Measurements from ENCODE around the gene ZNF296. TPM values are rescaled to one million over a fixed set of nuclear protein-coding genes. Genes with fewer than 3 reads are reported as not detected.
A peak's percentile ranks its signal among the peaks of the same experiment; 100 is the strongest.

Gene ZNF296
- total and polyA plus RNA-seq, 7 experiments from 2014 or later = 0.57 to 3.6 (median 1.2) TPM

- no peaks in the 10 kb centered on the region for H3K4me1 Mint-ChIP-seq
- POLR2A ChIA-PET = interaction anchor here (1.2 kb wide), 1 partner anchor 12 kb away, joined by 5 read pairs; the partner anchor contains the start of gene CLASRP
- no peaks in the 10 kb centered on the region for H3K9me3 Mint-ChIP-seq
- Histone ChIP-seq H3K9me3 (ENCODE audit: control insufficient read depth in 2 of 3, low read length in 3 of 3) (no peaks in the 10 kb centered on the region), H3K4me1 (ENCODE audit: control insufficient read depth in 2 of 2, insufficient read depth in 2 of 2, low read length in 2 of 2) (no peaks in the 10 kb centered on the region), H3K27ac (ENCODE audit: low read depth, low read length) (no peak overlapping the region), H3K27me3 (ENCODE audit: control insufficient read depth in 2 of 2, insufficient read depth in 2 of 2, low read length in 2 of 2) (no peaks in the 10 kb centered on the region), H3K36me3 (ENCODE audit: control insufficient read depth in 2 of 3, insufficient read depth in 3 of 3, low read length in 3 of 3) (peaks cover 4 to 53% (median 11%) of the 10 kb centered on the region in 3 experiments), H3K4me3 (ENCODE audit: low read length) (no peak overlapping the region)
- ATAC-seq = no peak
- no peak for DNase-seq
- peaks cover 0 to 35% (median 11%) of the 10 kb centered on the region in 5 donors for H3K36me3 Mint-ChIP-seq
- CTCF ChIA-PET = interaction anchor here (1.2 kb wide), 1 partner anchor 9 kb away, joined by 4 read pairs; no protein-coding TSS in a partner anchor
- H3K27me3 Mint-ChIP-seq = no peaks in the 10 kb centered on the region
- intact Hi-C loops (cut with micrococcal nuclease) = no loop called here
- H3K27ac Mint-ChIP-seq = peak overlapping the region in 2 of 9 donors; percentile 9 to 56
- H3K4me3 Mint-ChIP-seq = no peak overlapping the region
These were observed 48.9 kb downstream of the ZNF296 start for GRCh38 chr19:45027371-45027770.

DNA sequence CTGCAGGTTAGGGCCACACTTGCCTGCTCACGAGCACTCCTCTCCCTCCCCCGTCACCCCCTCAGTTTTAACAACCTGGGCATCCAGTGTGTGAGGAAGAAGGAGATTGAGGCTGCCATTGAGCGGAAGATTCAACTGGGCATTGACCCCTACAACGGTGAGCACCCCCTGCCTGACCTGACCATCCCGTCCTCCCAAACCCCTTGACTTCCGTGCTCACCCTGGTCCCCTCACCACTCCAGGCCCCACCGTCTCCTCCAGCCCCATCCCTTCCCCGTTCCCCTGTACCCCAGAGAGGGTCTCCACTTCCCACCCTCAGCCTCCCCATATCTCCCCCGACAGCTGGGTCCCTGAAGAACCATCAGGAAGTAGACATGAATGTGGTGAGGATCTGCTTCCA lies 51.0 kb downstream of the ZNF296 start:
- POLR2A ChIA-PET = interaction anchor here (1.0 kb wide), 1 partner anchor 22 kb away, joined by 3 read pairs; no protein-coding TSS in a partner anchor
- ATAC-seq (no peak), DNase-seq (no peak)
- H3K4me3 Mint-ChIP-seq = no peak overlapping the region
- CTCF ChIA-PET = interaction anchor here (1.2 kb wide), 1 partner anchor 34 kb away, joined by 3 read pairs; no protein-coding TSS in a partner anchor
- H3K27me3 ChIP-seq (ENCODE audit: control insufficient read depth in 2 of 2, insufficient read depth in 2 of 2, low read length in 2 of 2) = no peaks in the 10 kb centered on the region
- intact Hi-C loops (cut with micrococcal nuclease) = no loop called here
- H3K36me3 ChIP-seq (ENCODE audit: control insufficient read depth in 2 of 3, insufficient read depth in 3 of 3, low read length in 3 of 3) = peaks cover 0 to 42% (median 5%) of the 10 kb centered on the region in 3 experiments
- no peaks in the 10 kb centered on the region for H3K9me3 ChIP-seq (ENCODE audit: control insufficient read depth in 2 of 3, low read length in 3 of 3)
- H3K9me3 Mint-ChIP-seq = no peaks in the 10 kb centered on the region
- H3K27me3 Mint-ChIP-seq = no peaks in the 10 kb centered on the region
- H3K27ac ChIP-seq (ENCODE audit: low read depth, low read length) = no peak overlapping the region
- no peak overlapping the region for H3K4me3 ChIP-seq (ENCODE audit: low read length)
- no peaks in the 10 kb centered on the region for H3K4me1 ChIP-seq (ENCODE audit: control insufficient read depth in 2 of 2, insufficient read depth in 2 of 2, low read length in 2 of 2)
- H3K36me3 Mint-ChIP-seq = peaks cover 0 to 22% (median 8%) of the 10 kb centered on the region in 5 donors
- H3K27ac Mint-ChIP-seq = no peak overlapping the region
- H3K4me1 Mint-ChIP-seq = no peaks in the 10 kb centered on the region

DNA sequence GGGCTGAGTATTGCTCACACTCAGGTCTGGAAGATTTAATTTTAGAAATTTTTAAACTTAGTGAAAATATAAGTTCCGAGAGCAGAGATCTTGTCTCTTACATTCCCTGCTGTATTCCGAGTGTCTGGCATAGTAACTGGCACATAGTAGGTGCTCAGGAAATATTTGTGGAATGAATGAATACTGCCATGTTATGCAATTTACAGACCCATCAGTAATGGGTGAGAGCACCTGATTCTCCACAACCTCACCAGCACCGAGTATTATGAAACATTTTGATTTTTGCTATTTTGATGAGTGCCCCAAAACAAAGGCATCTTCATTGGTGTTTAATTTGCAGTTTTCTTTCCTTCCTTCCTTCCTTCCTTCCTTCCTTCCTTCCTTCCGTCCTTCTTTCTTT lies 53.2 kb downstream of the ZNF296 start:
- Histone ChIP-seq H3K9me3 (ENCODE audit: control insufficient read depth in 2 of 3, low read length in 3 of 3) (no peaks in the 10 kb centered on the region), H3K27me3 (ENCODE audit: control insufficient read depth in 2 of 2, insufficient read depth in 2 of 2, low read length in 2 of 2) (no peaks in the 10 kb centered on the region), H3K36me3 (ENCODE audit: control insufficient read depth in 2 of 3, insufficient read depth in 3 of 3, low read length in 3 of 3) (peaks cover 0 to 29% (median 0%) of the 10 kb centered on the region in 3 experiments), H3K27ac (ENCODE audit: low read depth, low read length) (no peak overlapping the region), H3K4me1 (ENCODE audit: control insufficient read depth in 2 of 2, insufficient read depth in 2 of 2, low read length in 2 of 2) (no peaks in the 10 kb centered on the region), H3K4me3 (ENCODE audit: low read length) (no peak overlapping the region)
- POLR2A ChIA-PET = no interaction called here
- Mint-ChIP-seq H3K4me1 (no peaks in the 10 kb centered on the region), H3K36me3 (peaks cover 4 to 21% (median 12%) of the 10 kb centered on the region in 5 donors), H3K27me3 (no peaks in the 10 kb centered on the region), H3K9me3 (no peaks in the 10 kb centered on the region), H3K4me3 (no peak overlapping the region), H3K27ac (peak overlapping the region in 2 of 9 donors; percentile 42 to 48)
- DNase-seq (no peak), ATAC-seq (no peak)
- intact Hi-C loops (cut with micrococcal nuclease) = no loop called here
- CTCF ChIA-PET = no interaction called here

- POLR2A ChIA-PET = no interaction called here
- no peaks in the 10 kb centered on the region for H3K9me3 Mint-ChIP-seq
- peaks cover 4 to 16% (median 8%) of the 10 kb centered on the region in 5 donors for H3K36me3 Mint-ChIP-seq
- no peak overlapping the region for H3K4me3 ChIP-seq (ENCODE audit: low read length)
- H3K27me3 ChIP-seq (ENCODE audit: control insufficient read depth in 2 of 2, insufficient read depth in 2 of 2, low read length in 2 of 2) = no peaks in the 10 kb centered on the region
- ATAC-seq (peak; percentile 19), DNase-seq (no peak)
- no peak overlapping the region for H3K4me3 Mint-ChIP-seq
- H3K4me1 Mint-ChIP-seq = peaks cover 0 to 2% (median 0%) of the 10 kb centered on the region in 7 donors
- H3K4me1 ChIP-seq (ENCODE audit: control insufficient read depth in 2 of 2, insufficient read depth in 2 of 2, low read length in 2 of 2) = peaks cover 0 to 4% of the 10 kb centered on the region in 2 donors
- peaks cover 0 to 21% (median 0%) of the 10 kb centered on the region in 3 experiments for H3K36me3 ChIP-seq (ENCODE audit: control insufficient read depth in 2 of 3, insufficient read depth in 3 of 3, low read length in 3 of 3)
- intact Hi-C loops (cut with micrococcal nuclease) = no loop called here
- peak overlapping the region in 2 of 9 donors; percentile 25 to 45 for H3K27ac Mint-ChIP-seq
- H3K9me3 ChIP-seq (ENCODE audit: control insufficient read depth in 2 of 3, low read length in 3 of 3) = no peaks in the 10 kb centered on the region
- no peak overlapping the region for H3K27ac ChIP-seq (ENCODE audit: low read depth, low read length)
- no peaks in the 10 kb centered on the region for H3K27me3 Mint-ChIP-seq
- CTCF ChIA-PET = no interaction called here
These were observed 54.3 kb downstream of the ZNF296 start for GRCh38 chr19:45021971-45022370.

Other genes starting within 250 kb of the ZNF296 start
- 1 to 10 TPM in 3 of 5 experiments, under 1 TPM in 2; 0.17 to 9.2 (median 1.2) TPM for gene NECTIN2, start 230.2 kb downstream of the ZNF296 start, total RNA-seq
- gene NECTIN2, start 230.2 kb downstream of the ZNF296 start, polyA plus RNA-seq = under 1 TPM in 1 of 2 donors, not detected in 1; 0.16 TPM
- 10 to 100 TPM; 26.3 to 73.3 (median 37.5) TPM for gene TOMM40, start 185.2 kb downstream of the ZNF296 start, total RNA-seq
- gene TOMM40, start 185.2 kb downstream of the ZNF296 start, polyA plus RNA-seq = 10 to 100 TPM; 26.5 to 44.8 TPM
- gene APOE, start 170.7 kb downstream of the ZNF296 start, total RNA-seq = 1 to 10 TPM in 4 of 5 experiments, under 1 TPM in 1; 0.41 to 7.9 (median 4.0) TPM
- not detected for gene APOE, start 170.7 kb downstream of the ZNF296 start, polyA plus RNA-seq
- gene APOC1, start 161.9 kb downstream of the ZNF296 start, total RNA-seq = 1 to 10 TPM in 2 of 5 experiments, not detected in 3; 1.7 to 5.2 TPM
- gene APOC1, start 161.9 kb downstream of the ZNF296 start, polyA plus RNA-seq = not detected
- not detected for gene APOC4, start 134.2 kb downstream of the ZNF296 start, total RNA-seq
- gene APOC4, start 134.2 kb downstream of the ZNF296 start, polyA plus RNA-seq = not detected
- gene APOC2, start 130.4 kb downstream of the ZNF296 start, total RNA-seq = 1 to 10 TPM in 1 of 5 experiments, not detected in 4; 1.7 TPM
- not detected for gene APOC2, start 130.4 kb downstream of the ZNF296 start, polyA plus RNA-seq
- gene CLPTM1, start 121.1 kb downstream of the ZNF296 start, total RNA-seq = 10 to 100 TPM; 68.4 to 83.3 (median 76.8) TPM
- 10 to 100 TPM; 11.7 to 25.6 TPM for gene CLPTM1, start 121.1 kb downstream of the ZNF296 start, polyA plus RNA-seq
- 10 to 100 TPM; 30.7 to 87.3 (median 71.3) TPM for gene RELB, start 75.0 kb downstream of the ZNF296 start, total RNA-seq
- 10 to 100 TPM; 13.4 to 14.7 TPM for gene RELB, start 75.0 kb downstream of the ZNF296 start, polyA plus RNA-seq
- gene CLASRP, start 37.4 kb downstream of the ZNF296 start, total RNA-seq = 100 to 1,000 TPM in 4 of 5 experiments, 10 to 100 TPM in 1; 94.7 to 185 (median 163) TPM
- 10 to 100 TPM in 1 of 2 donors, 1 to 10 TPM in 1; 3.6 to 10.8 TPM for gene CLASRP, start 37.4 kb downstream of the ZNF296 start, polyA plus RNA-seq
- gene GEMIN7, start 2.8 kb upstream of the ZNF296 start, total RNA-seq = 10 to 100 TPM in 4 of 5 experiments, 1 to 10 TPM in 1; 4.9 to 31.6 (median 16.6) TPM
- 10 to 100 TPM; 46.3 to 65.5 TPM for gene GEMIN7, start 2.8 kb upstream of the ZNF296 start, polyA plus RNA-seq
- 10 to 100 TPM; 20.0 to 28.3 (median 21.9) TPM for gene PPP1R37, start 16.7 kb upstream of the ZNF296 start, total RNA-seq
- gene PPP1R37, start 16.7 kb upstream of the ZNF296 start, polyA plus RNA-seq = 1 to 10 TPM; 1.4 to 1.5 TPM
- 1 to 10 TPM in 1 of 5 experiments, under 1 TPM in 4; 0.07 to 1.2 (median 0.73) TPM for gene NKPD1, start 84.5 kb upstream of the ZNF296 start, total RNA-seq
- gene NKPD1, start 84.5 kb upstream of the ZNF296 start, polyA plus RNA-seq = under 1 TPM; 0.41 to 0.60 TPM
- 10 to 100 TPM; 44.6 to 61.9 (median 53.0) TPM for gene TRAPPC6A, start 101.8 kb upstream of the ZNF296 start, total RNA-seq
- 100 to 1,000 TPM; 173 to 174 TPM for gene TRAPPC6A, start 101.8 kb upstream of the ZNF296 start, polyA plus RNA-seq
- gene BLOC1S3, start 102.3 kb upstream of the ZNF296 start, total RNA-seq = 10 to 100 TPM; 13.7 to 24.9 (median 15.4) TPM
- 10 to 100 TPM in 1 of 2 donors, 1 to 10 TPM in 1; 6.9 to 17.4 TPM for gene BLOC1S3, start 102.3 kb upstream of the ZNF296 start, polyA plus RNA-seq
- gene EXOC3L2, start 168.9 kb upstream of the ZNF296 start, total RNA-seq = not detected
- gene EXOC3L2, start 168.9 kb upstream of the ZNF296 start, polyA plus RNA-seq = not detected
- 10 to 100 TPM; 22.4 to 39.2 (median 25.5) TPM for gene MARK4, start 174.8 kb upstream of the ZNF296 start, total RNA-seq
- gene MARK4, start 174.8 kb upstream of the ZNF296 start, polyA plus RNA-seq = under 1 TPM; 0.70 to 0.74 TPM
- gene CKM, start 246.4 kb upstream of the ZNF296 start, total RNA-seq = not detected
- gene CKM, start 246.4 kb upstream of the ZNF296 start, polyA plus RNA-seq = not detected

All from naive thymus-derived CD4-positive, alpha-beta T cell (primary cell).